Measurements from ENCODE around the gene GSK3B. TPM values are rescaled to one million over a fixed set of nuclear protein-coding genes. Genes with fewer than 3 reads are reported as not detected.
"Not testable (repeated sequence)": the region's sequence is repeated elsewhere in the genome, so short reads cannot be mapped to it uniquely, and the experiment has no call there.

Gene GSK3B
- total RNA-seq, 2 donors from 2014 or later, result 42.2 to 45.2 TPM

GRCh38 chr3:119888681-119889080 is 205.6 kb downstream of the GSK3B start:
- H3K27me3 Mint-ChIP-seq; H3K27ac Mint-ChIP-seq; H3K36me3 Mint-ChIP-seq (ENCODE audit: low read depth); DNase-seq; H3K9me3 ChIP-seq (ENCODE audit: control insufficient read depth, low read length, poor library complexity, severe bottlenecking); H3K4me3 Mint-ChIP-seq; ATAC-seq: not testable (repeated sequence)
- H3K4me1 Mint-ChIP-seq, result peaks cover 32% of the 10 kb centered on the region

- no peak for DNase-seq
- no peaks in the 10 kb centered on the region for H3K9me3 ChIP-seq (ENCODE audit: control insufficient read depth, low read length, poor library complexity, severe bottlenecking)
- Mint-ChIP-seq H3K36me3 (ENCODE audit: low read depth) (peaks cover 7% of the 10 kb centered on the region), H3K4me3 (no peak overlapping the region), H3K4me1 (peaks cover 24% of the 10 kb centered on the region), H3K27me3 (no peaks in the 10 kb centered on the region), H3K27ac (no peak overlapping the region)
- no peak for ATAC-seq
These were observed 208.3 kb downstream of the GSK3B start for GRCh38 chr3:119885746-119886530.

DNA sequence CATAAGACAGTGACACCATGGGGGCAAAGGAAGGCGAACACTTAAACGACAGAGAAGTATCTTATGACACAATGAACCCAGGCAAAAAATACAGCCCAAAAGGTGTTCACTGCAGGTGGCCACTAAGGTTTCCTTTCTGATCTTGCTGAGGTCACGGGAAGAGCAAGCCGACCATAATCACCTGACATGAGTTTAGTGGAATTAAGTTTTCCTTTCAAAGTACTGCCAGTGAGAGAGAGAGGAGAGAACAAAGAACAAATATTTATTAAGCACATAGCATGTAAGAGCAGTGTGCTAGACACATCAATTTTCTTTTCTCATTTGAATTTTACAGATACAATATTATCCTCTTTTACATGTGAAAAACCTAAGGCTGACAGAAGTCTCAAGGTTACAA is 210.1 kb downstream of the GSK3B start:
- H3K4me3 Mint-ChIP-seq, result no peak overlapping the region
- ATAC-seq (no peak), DNase-seq (no peak)
- H3K27me3 Mint-ChIP-seq, result no peaks in the 10 kb centered on the region
- peaks cover 10% of the 10 kb centered on the region for H3K36me3 Mint-ChIP-seq (ENCODE audit: low read depth)
- no peaks in the 10 kb centered on the region for H3K9me3 ChIP-seq (ENCODE audit: control insufficient read depth, low read length, poor library complexity, severe bottlenecking)
- H3K27ac Mint-ChIP-seq, result peak overlapping the region; percentile 60
- peaks cover 27% of the 10 kb centered on the region for H3K4me1 Mint-ChIP-seq

- Mint-ChIP-seq H3K4me1 (peaks cover 27% of the 10 kb centered on the region), H3K4me3 (no peak overlapping the region), H3K36me3 (ENCODE audit: low read depth) (peaks cover 10% of the 10 kb centered on the region), H3K27me3 (no peaks in the 10 kb centered on the region), H3K27ac (peak overlapping the region; percentile 60)
- DNase-seq (no peak), ATAC-seq (no peak)
- H3K9me3 ChIP-seq (ENCODE audit: control insufficient read depth, low read length, poor library complexity, severe bottlenecking), result no peaks in the 10 kb centered on the region
These were observed 210.6 kb downstream of the GSK3B start for GRCh38 chr3:119883461-119884160.

DNA sequence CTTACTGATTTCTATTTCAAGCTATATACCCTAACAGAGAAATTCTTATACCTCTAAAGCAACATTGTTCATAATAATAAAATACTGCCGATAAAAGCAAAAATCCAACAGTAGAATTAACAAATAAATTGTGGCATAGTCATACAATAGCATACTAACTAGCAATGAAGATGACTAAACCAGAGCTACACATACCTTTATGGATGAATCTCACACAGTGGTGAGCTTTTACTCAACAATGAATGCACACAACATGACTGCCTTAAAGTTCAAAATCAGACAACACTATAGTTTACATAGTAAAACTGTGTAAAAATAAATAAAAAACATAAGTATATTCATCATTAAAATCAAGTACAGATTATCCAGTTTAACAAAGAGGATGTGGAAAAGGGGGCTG is 213.3 kb downstream of the GSK3B start:
- Mint-ChIP-seq H3K4me3 (no peak overlapping the region), H3K36me3 (ENCODE audit: low read depth) (peaks cover 7% of the 10 kb centered on the region), H3K4me1 (peaks cover 15% of the 10 kb centered on the region), H3K27me3 (no peaks in the 10 kb centered on the region), H3K27ac (no peak overlapping the region)
- no peak for ATAC-seq
- H3K9me3 ChIP-seq (ENCODE audit: control insufficient read depth, low read length, poor library complexity, severe bottlenecking), result no peaks in the 10 kb centered on the region
- no peak for DNase-seq

GRCh38 chr3:119873646-119874045 is 220.6 kb downstream of the GSK3B start:
- H3K36me3 Mint-ChIP-seq (ENCODE audit: low read depth), result peaks cover 2% of the 10 kb centered on the region
- ATAC-seq (no peak), DNase-seq (no peak)
- H3K4me3 Mint-ChIP-seq, result no peak overlapping the region
- peaks cover 25% of the 10 kb centered on the region for H3K4me1 Mint-ChIP-seq
- H3K9me3 ChIP-seq (ENCODE audit: control insufficient read depth, low read length, poor library complexity, severe bottlenecking), result no peaks in the 10 kb centered on the region
- no peak overlapping the region for H3K27ac Mint-ChIP-seq
- no peaks in the 10 kb centered on the region for H3K27me3 Mint-ChIP-seq

DNA sequence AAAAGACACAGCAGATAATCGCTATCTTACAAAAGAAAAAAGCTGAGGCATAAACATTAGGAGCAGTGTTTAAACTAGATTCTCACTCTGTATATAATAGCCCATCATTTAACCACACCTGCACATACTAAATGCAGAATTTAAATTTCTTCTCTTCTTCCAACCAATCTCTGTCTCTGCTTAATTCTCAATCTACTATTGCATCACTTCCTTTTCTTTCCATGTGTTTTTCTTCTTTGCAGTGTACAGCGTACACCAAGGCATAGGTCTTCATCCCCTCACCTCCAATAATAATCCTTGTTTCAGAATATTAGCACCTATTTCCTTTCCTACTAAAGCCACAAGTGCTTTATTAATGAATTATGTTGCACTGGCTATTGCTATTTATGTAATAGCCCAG is 221.5 kb downstream of the GSK3B start:
- ATAC-seq (no peak), DNase-seq (no peak)
- Mint-ChIP-seq H3K4me1 (peaks cover 28% of the 10 kb centered on the region), H3K27me3 (no peaks in the 10 kb centered on the region), H3K4me3 (no peak overlapping the region), H3K27ac (no peak overlapping the region), H3K36me3 (ENCODE audit: low read depth) (peaks cover 2% of the 10 kb centered on the region)
- H3K9me3 ChIP-seq (ENCODE audit: control insufficient read depth, low read length, poor library complexity, severe bottlenecking), result no peaks in the 10 kb centered on the region

DNA sequence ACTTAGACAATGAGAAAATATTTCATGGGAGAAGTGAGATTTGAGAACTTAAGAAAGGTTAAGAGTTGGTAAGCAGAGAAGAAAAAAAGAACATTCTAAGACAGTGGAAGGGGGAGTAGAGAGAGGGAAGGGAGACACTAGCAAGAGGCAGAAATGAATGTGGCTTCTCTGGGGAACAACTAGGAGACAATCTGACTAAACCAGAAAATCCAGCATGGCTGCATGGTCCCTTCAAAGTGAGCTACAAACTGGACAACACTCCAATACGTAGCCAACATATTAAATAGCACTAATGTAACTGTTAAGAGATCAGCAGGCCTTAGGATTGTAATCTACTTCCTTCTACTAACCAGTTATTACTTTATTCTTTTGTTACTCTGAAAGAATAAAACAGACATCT is 222.7 kb downstream of the GSK3B start:
- no peak for ATAC-seq
- H3K27ac Mint-ChIP-seq, result no peak overlapping the region
- no peak overlapping the region for H3K4me3 Mint-ChIP-seq
- DNase-seq, result no peak
- no peaks in the 10 kb centered on the region for H3K9me3 ChIP-seq (ENCODE audit: control insufficient read depth, low read length, poor library complexity, severe bottlenecking)
- no peaks in the 10 kb centered on the region for H3K27me3 Mint-ChIP-seq
- peaks cover 2% of the 10 kb centered on the region for H3K36me3 Mint-ChIP-seq (ENCODE audit: low read depth)
- peaks cover 29% of the 10 kb centered on the region for H3K4me1 Mint-ChIP-seq

- H3K27ac Mint-ChIP-seq, result peak overlapping the region; percentile 14
- H3K4me3 Mint-ChIP-seq, result no peak overlapping the region
- H3K36me3 Mint-ChIP-seq (ENCODE audit: low read depth), result peaks cover 2% of the 10 kb centered on the region
- ATAC-seq, result no peak
- no peaks in the 10 kb centered on the region for H3K27me3 Mint-ChIP-seq
- H3K9me3 ChIP-seq (ENCODE audit: control insufficient read depth, low read length, poor library complexity, severe bottlenecking), result no peaks in the 10 kb centered on the region
- peaks cover 29% of the 10 kb centered on the region for H3K4me1 Mint-ChIP-seq
- DNase-seq, result no peak
These were observed 223.7 kb downstream of the GSK3B start for GRCh38 chr3:119870512-119870911.

- no peak for ATAC-seq
- peaks cover 9% of the 10 kb centered on the region for H3K36me3 Mint-ChIP-seq (ENCODE audit: low read depth)
- no peaks in the 10 kb centered on the region for H3K27me3 Mint-ChIP-seq
- H3K4me1 Mint-ChIP-seq, result peaks cover 6% of the 10 kb centered on the region
- no peak overlapping the region for H3K4me3 Mint-ChIP-seq
- no peaks in the 10 kb centered on the region for H3K9me3 ChIP-seq (ENCODE audit: control insufficient read depth, low read length, poor library complexity, severe bottlenecking)
- no peak for DNase-seq
- H3K27ac Mint-ChIP-seq, result no peak overlapping the region
These were observed 229.8 kb downstream of the GSK3B start for GRCh38 chr3:119864476-119864875.

GRCh38 chr3:119862616-119863015 is 231.6 kb downstream of the GSK3B start:
- no peaks in the 10 kb centered on the region for H3K9me3 ChIP-seq (ENCODE audit: control insufficient read depth, low read length, poor library complexity, severe bottlenecking)
- ATAC-seq, result no peak
- no peak for DNase-seq
- no peaks in the 10 kb centered on the region for H3K27me3 Mint-ChIP-seq
- H3K4me3 Mint-ChIP-seq, result no peak overlapping the region
- H3K27ac Mint-ChIP-seq, result no peak overlapping the region
- H3K36me3 Mint-ChIP-seq (ENCODE audit: low read depth), result peaks cover 15% of the 10 kb centered on the region
- H3K4me1 Mint-ChIP-seq, result peaks cover 3% of the 10 kb centered on the region

GRCh38 chr3:119861681-119862080 is 232.6 kb downstream of the GSK3B start:
- ATAC-seq (no peak), DNase-seq (no peak)
- no peaks in the 10 kb centered on the region for H3K9me3 ChIP-seq (ENCODE audit: control insufficient read depth, low read length, poor library complexity, severe bottlenecking)
- peaks cover 17% of the 10 kb centered on the region for H3K36me3 Mint-ChIP-seq (ENCODE audit: low read depth)
- H3K4me1 Mint-ChIP-seq, result peaks cover 3% of the 10 kb centered on the region
- H3K4me3 Mint-ChIP-seq, result no peak overlapping the region
- no peak overlapping the region for H3K27ac Mint-ChIP-seq
- H3K27me3 Mint-ChIP-seq, result no peaks in the 10 kb centered on the region

DNA sequence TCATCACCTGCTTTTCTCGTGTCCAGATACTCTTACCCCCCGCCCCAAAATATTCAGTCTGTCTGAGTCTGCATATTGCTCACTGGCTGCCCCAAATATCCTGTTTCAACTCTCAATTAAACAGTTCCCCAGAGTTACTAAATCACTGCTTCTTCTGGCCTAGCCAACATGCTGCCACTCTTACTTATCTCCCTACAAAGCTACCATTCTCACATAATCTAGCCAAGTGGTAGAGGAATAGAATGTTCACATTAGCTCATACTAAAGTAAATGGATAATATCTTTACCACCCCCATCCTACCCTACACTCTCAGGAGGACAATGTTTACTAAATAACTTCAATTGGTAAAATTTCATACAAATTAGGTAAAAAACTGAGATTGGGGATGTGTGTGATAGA is 234.5 kb downstream of the GSK3B start:
- H3K27me3 Mint-ChIP-seq, result no peaks in the 10 kb centered on the region
- ATAC-seq (no peak), DNase-seq (no peak)
- H3K9me3 ChIP-seq (ENCODE audit: control insufficient read depth, low read length, poor library complexity, severe bottlenecking), result no peaks in the 10 kb centered on the region
- peaks cover 21% of the 10 kb centered on the region for H3K36me3 Mint-ChIP-seq (ENCODE audit: low read depth)
- H3K27ac Mint-ChIP-seq, result no peak overlapping the region
- peaks cover 3% of the 10 kb centered on the region for H3K4me1 Mint-ChIP-seq
- H3K4me3 Mint-ChIP-seq, result no peak overlapping the region

DNA sequence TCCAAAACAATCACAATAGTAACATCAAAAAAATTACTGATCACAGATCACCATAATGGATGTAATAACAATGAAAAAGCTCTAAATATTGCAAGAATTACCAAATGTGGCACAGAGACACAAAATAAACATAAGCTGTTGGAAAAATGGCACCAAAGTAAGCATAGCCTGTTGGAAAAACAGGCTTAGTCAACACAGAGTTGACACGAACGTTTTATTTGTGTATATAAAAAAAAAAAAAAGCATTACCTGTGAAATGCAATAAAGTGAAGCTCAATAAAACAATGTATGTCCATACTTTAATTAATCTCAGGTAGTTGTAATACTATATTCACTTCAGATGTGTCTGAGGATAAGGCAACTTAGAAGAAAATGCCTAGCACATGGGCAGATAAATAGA is 235.3 kb downstream of the GSK3B start:
- Mint-ChIP-seq H3K4me1 (peaks cover 3% of the 10 kb centered on the region), H3K27me3 (no peaks in the 10 kb centered on the region), H3K4me3 (no peak overlapping the region), H3K27ac (no peak overlapping the region), H3K36me3 (ENCODE audit: low read depth) (peaks cover 22% of the 10 kb centered on the region)
- DNase-seq, result no peak
- no peaks in the 10 kb centered on the region for H3K9me3 ChIP-seq (ENCODE audit: control insufficient read depth, low read length, poor library complexity, severe bottlenecking)
- ATAC-seq, result no peak
